Stimulated activated CD8-positive, alpha-beta memory T cell treated with anti-CD3 and anti-CD28 coated beads, Interleukin-7, amount 100 ng/mL, for 24 hours (primary cell): ENCODE data around the gene MT1M.
"Not testable (repeated sequence)": the region's sequence is repeated elsewhere in the genome, so short reads cannot be mapped to it uniquely, and the experiment has no call there.

Source experiments
- DNase-seq: peaks from one replicate; pipeline ENCODE4 v3.0.0-alpha.2; 2020; ENCODE audit warnings: low read depth

Gene MT1M

DNA sequence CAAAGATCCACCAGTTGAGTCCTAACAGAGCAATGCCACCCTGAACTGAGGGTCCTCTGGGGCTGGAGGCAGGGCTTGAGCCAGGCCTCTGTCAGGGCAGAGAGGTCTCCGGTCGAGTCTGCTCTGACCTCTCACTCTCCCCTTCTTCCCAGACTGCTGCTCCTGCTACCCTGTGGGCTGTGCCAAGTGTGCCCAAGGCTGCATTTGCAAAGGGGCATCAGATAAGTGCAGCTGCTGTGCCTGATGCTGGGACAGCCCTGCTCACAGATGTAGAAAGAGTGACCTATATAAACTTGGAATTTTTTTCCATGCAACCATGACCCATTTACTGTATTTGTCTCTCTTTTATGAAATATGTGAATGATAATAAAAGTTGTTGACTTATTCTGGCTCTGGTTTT is 16.8 kb downstream of the MT1M start:
- DNase-seq, result no peak

DNA sequence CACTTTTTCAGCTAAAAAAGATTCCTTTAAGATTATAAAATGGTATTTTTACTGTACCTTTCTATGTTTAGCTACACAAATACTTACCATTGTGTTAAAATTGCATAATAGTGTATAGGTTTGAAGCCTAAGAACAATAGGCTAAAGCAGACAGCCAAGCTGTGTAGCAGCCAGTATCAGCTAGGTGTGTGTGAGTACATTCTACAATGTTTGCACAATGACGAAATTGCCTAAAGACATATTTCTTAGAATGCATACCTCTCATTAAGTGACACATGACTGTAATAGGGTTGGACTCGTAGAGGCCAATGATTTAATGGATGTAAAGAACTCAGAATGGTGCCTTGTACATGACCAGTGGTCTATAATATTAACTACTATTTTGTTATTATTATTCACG is 17.4 kb downstream of the MT1M start:
- no peak for DNase-seq

DNA sequence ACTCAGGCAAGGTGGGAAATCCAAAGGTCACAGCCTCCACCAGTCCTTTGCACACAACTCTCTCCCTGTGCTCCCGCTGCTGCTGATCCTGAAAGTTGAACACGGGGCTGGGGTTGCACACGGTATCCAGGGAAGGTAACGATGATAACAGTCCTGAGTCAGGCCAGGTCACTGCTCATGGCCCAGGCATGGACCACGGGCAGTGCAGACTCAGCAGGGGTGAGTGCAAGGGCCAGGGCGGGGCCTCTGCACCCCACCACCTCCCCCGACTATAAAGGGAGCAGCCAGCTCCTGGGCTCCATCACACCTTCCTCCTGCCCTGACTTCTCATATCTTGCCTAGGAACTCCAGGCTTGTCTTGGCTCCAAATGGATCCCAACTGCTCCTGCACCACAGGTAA is 19.1 kb downstream of the MT1M start, which contains the start of gene MT1B:
MT1B (plus strand) TSS at position 301 of the 400 bp plus-strand sequence; CDS start at position 369, 68 bp downstream.
- DNase-seq, result no peak

DNA sequence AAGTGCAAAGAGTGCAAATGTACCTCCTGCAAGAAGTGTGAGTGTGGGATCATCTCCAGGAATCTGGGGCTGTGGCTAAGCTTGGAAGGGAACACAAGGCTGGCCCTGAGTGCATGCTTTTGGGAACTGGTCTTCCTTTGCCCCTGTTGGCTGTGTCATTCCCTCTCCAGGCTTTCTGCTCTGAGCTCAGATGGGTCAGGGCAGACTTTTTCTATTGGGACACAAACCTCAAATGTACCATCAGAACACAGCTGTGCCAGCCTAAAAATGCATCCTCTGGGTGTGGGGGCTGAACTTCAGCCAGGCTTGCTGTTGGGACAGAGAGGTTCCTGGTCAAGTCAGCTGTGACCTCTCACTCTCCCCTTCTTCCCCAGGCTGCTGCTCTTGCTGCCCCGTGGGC is 20.1 kb downstream of the MT1M start:
- no peak for DNase-seq

DNA sequence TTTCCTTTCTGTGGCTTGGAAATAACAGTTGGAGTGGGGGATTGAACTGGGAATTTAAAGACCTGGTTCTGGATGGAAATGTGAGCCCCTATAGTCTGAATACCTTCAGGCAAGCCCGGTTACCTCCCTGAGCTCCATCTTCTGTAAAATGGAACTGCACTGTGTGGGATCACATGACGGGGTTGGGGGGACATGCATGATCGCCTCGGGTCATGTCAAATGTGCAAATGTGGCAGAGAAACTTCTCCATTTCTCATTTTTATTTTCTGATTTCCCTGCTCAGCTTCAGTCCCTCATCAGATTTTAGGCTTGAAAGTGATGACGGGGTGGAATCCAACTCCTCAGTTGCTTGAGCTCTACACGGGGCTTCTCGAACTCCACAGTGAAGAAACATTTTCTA is 20.8 kb downstream of the MT1M start:
- DNase-seq, result no peak

DNA sequence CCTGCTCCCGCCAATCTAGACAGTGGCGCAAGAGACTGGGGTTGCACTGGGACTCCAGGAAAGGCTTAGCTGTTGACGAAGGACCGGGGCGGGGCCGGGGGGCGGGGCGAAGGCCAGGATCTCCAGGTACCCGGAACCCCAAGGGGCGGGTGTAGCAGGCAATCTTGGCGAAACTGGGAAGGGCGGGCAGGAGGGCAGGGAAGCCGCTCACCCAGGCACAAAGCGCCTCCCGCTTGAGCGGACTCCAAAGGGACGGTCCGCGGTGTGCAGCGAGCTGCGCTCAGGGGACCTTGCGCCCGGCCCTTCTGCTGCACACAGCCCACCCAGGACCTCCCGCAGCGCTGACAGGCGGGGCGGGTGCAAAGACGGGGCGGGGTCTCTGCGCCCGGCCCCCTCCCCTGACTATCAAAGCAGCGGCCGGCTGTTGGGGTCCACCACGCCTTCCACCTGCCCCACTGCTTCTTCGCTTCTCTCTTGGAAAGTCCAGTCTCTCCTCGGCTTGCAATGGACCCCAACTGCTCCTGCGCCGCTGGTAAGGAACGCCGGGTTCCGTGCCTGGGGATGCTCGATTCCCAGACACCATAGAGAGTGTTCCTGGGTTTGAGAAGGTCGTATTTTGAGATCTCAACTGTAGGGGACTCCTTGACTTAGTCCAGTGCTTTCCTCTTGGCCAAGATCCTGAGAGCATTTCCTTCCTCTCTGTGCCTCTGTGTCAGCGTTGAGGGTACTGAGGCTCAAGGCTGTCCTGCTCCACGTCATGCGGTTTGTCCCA is 25.3 kb downstream of the MT1M start, which contains the start of gene MT1F:
MT1F (plus strand) TSS at position 405 of the 772 bp plus-strand sequence; CDS start at position 505, 100 bp downstream.
- DNase-seq, result peak; percentile 61

DNA sequence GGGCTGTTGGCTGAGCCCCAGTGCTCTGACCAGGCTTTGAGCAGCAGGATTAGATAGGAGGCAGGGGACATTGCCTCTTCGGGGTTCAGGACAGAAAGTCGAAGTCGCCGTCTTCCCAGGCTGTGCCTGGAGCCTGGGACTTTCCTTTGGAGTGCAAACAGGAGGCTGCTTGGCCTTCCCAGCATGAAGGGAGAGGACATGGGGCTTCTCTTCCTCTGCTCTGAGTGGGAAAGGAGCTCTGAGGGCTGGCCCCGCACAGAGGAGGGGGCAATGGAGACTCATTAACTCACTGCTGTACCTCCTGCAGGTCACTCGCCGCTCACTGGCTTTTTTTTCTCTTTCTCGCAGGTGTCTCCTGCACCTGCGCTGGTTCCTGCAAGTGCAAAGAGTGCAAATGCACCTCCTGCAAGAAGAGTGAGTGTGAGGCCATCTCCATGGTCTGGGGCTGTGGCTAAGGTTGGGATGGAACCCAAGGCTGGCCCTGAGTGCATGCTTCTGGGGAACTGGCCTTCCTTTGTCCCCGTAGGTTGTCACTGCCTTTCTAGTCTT is 25.9 kb downstream of the MT1M start:
- no peak for DNase-seq

DNA sequence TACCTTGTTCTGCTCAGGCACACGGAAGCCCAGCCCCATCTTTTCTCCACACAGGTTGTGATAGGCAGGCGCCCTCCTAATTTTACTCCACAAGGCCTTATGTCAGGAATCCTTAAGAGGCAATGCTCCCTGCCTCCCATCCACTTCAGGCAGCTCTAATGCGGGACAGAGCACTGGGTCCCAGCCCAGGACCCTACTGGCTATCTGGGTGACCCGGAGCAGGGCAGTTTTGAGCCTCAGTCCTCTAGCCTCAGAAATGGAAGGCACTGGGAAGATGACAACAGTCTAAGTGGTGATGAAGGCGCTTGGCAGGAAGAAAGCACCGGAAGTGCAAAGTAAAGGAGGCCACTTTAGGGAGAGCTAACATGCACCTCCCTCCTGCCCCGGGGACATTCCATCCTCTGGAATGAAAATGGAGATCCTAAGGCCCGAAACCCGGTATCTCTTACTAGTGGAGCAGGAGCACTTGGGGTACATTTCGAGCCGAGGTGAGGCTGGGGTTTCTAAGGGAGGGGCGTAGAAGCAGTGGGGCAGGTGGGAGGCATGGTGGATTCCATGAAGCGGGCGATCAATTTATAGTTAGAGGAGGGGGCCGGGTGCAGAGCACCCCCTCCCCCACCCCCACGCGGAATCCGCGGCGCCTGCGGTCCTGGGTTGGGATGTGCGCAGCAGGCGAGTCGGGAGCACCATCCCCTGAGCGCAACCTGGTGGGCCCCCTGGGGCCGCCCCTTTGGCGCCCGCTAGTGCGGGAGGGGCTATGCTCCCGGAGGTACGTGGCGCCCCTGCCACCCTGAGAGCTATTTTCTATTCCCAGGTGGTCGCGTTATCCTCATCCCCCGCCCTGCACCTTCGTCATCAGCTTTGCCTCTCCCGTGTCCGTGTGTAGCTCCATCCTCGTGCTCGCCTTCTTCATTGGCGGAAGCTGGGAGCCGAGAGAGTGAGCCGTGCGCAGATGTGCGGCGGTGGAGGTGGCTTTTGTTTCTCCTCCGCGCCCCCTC is 30.2 kb downstream of the MT1M start:
- no peak for DNase-seq

DNA sequence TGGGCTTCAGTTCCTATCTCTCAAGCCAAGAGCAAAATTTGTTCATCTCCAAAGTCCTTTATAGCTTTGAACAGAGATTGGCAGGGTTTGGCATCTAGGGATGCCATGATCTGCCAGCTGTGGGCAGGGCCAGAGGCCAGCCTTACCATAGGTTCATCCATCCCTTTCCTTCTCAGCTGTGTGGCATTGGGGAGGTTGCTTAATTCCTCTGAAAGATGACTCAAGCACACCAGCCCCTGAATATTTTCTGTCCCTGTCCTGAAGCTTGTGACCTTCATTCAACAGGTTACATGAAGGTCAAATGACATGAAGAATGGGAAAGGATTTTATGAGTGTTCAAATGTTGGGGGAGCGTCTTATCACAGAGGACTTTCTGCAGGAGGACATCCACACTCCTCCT is 32.0 kb downstream of the MT1M start:
- DNase-seq, result no peak

DNA sequence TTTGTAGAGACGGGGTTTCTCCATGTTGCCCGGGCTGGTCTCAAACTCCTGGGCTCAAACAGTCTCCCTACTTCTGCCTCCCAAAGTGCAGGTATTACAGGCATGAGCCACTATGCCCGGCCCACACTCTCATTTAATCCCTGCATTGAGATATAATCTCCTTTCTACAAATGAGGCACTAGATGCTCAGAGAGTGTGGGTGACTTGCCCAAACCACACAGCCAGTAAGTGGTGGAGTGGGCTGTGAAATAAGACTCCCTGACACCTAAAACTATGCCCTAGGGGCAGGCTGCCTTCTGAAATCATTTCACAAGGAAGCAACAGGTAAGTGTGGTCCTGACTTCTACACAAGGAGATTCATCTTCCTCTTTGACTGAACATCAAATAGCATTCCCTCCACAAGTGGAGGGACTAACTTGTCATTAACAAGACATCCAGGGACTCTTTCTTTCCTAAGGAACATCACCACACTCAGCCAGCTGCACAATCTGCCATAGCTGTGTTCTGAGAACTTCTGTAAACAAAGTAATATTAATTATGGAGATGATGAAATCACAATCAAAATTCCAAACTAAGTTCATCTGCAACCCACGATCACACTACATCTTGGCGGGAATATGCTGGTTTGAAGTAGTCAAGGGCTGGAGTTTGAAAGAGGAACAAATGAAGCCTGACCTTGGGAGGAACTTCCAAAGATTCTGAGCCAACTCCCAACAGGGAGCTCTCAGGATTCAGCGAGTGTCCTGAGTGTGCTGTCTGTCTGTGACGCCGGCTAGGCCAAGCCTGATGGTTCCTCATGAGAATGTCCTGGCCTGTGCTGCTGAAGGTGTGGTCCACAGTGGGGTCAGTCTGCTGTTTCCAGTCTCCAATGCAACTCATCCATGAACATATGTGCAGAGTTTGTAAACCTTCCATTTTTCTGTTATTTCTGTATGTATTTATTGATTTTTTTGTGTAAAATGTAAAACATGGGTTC is 33.1 kb downstream of the MT1M start:
- not testable (repeated sequence) for DNase-seq

DNA sequence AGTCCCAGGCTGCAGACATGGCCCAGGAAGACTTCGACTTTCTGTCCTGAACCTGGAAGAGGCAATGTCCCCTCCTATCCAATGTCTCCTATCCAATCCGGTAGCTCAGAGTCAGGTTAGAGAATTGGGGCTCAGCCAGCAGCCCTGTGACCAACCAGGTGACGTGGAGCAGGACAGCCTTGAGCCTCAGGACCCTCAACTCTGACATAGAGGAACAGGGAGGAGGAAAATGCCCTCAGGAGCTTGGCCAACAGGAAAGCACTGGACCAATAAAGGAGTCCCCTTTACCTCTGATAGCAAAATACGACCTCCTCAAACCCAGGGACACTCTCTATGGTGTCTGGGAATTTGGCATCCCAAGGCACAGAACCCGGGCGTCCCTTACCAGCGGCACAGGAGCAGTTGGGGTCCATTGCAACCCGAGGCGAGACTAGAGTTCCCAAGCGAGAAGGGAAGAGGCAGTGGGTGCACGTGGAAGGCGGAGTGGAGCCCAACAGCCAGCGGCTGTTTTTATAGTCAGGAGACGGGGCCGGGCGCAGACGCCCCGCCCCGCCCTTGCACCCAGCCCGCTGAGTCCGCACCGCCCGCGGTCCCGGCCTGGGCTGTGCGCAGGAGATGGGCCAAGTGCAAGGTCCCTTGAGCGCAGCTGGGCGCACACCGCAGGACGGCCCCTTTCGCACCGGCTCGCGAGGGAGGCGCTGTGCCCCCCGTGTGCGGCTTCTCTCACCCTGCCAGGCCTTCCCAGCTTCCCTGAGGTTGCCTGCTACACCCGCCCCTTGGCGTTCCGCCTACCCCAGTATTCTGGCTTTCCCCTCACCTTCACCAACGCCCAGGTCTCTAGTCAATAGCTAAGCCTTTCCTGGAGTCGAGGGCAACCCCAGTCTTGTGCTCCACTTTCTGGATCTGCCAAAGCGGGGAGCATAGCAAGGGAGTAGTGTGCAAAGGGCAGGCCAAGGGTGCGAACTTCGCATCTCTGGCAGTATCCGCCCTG is 35.4 kb downstream of the MT1M start, which contains the start of gene MT1G:
MT1G (minus strand) TSS at position 485 of the 991 bp plus-strand sequence; CDS start at position 413, 72 bp downstream.
- DNase-seq, result no peak

DNA sequence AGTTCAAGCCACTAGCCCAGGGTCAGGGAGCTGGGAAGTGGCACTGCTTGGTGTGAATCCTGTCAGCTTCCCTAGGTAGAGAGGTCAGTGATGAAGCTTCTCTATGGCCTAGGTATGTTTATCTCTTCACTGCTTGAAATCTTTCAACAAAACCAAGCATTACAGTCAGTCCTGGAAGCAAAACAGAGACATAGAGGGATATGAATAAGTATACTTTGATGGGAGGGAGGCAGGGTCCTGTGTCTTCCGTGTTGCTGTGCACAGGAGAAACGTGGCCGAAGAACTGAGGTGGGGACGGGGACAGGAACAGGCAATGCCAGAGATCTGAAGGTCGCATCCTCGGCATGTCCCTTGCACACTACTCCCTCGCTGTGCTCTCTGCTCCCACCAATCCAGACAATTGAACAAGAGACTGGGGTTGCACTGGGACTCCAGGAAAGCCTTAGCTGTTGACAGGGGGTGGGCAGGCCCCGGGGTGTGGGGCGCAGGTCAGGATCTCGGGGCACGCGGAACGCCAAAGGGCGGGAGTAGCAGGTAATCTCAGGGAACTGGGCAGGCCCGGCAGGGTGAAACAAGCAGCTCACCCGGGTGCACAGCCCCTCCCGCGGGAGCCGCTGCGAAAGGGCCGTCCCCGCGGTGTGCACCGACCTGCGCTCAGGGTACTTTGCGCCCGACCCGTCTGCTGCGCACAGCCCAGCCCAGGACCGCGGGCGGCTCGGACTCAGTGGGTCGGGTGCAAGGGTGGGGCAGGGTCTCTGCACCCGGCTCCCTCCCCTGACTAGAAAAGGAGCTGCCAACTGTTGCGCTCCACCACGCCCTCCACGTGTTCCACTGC is 36.8 kb downstream of the MT1M start, which contains the start of gene MT1H:
MT1H (plus strand) TSS at position 810 of the 835 bp plus-strand sequence. CDS start 71 bp downstream, outside the sequence.
- DNase-seq, result no peak

DNA sequence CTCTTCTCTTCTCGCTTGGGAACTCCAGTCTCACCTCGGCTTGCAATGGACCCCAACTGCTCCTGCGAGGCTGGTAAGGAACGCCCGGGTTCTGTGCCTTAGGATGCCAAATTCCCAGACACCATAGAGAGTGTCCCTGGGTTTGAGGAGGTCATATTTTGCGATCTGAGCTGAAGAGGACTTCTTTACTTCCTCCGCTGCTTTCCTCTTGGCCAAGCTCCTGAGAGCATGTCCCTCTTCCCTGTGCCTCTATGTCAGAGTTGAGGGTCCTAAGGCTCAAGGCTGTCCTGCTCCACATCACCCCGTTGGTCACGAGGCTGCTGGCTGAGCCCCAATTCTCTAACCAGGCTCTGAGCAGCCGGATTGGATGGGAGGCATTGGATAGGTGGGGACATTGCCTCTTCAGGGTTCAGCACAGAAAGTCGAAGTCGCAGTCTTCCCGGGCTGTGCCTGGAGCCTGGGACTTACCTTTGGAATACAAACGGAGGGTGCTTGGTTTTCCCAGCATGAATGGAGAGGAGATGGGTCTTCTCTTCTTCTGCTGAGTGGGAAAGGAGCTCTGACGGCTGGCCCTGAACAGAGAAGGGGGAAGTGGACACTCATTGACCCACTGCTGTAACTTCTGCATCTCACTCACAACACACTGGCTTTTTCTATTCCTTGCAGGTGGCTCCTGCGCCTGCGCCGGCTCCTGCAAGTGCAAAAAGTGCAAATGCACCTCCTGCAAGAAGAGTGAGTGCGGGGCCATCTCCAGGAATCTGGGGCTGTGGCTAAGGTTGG is 37.6 kb downstream of the MT1M start:
- DNase-seq, result no peak

DNA sequence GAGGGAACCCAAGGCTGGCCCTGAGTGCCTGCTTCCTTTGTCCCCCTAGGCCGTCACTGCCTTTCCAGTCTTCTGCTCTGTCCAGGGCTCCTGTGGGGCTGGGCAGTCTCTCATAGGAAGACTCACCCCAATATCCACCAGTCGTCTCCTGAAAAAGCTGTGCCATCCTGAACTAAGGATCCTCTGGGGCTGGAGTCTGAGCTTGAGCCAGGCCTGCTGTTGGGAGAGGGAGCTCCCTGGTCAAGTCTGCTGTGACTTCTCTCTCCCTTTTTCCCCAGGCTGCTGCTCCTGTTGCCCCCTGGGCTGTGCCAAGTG is 38.1 kb downstream of the MT1M start:
- DNase-seq, result no peak

DNA sequence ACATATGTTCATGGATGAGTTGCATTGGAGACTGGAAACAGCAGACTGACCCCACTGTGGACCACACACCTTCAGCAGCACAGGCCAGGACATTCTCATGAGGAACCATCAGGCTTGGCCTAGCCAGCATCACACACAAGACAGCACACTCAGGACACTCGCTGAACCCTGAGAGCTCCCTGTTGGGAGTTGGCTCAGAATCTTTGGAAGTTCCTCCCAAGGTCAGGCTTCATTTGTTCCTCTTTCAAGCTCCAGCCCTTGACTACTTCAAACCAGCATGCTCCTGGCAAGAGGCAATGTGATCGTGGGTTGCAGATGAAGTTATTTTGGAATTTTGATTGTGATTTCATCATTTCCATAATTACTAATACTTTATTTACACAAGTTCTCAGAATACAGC is 39.2 kb downstream of the MT1M start:
- not testable (repeated sequence) for DNase-seq

DNA sequence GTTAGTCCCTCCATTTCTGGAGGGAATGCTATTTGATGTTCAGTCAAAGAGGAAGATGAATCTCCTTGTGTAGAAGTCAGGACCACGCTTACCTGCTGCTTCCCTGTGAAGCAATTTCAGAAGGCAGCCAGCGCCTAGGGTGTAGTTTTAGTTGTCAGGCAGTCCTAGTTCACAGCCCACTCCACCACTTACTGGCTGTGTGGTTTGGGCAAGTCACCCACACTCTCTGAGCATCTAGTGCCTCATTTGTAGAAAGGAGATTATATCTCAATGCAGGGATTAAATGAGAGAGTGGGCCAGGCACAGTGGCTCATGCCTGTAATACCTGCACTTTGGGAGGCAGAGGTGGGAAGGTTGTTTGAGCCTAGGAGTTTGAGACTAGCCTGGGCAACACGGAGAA is 39.7 kb downstream of the MT1M start:
- DNase-seq, result not testable (repeated sequence)

DNA sequence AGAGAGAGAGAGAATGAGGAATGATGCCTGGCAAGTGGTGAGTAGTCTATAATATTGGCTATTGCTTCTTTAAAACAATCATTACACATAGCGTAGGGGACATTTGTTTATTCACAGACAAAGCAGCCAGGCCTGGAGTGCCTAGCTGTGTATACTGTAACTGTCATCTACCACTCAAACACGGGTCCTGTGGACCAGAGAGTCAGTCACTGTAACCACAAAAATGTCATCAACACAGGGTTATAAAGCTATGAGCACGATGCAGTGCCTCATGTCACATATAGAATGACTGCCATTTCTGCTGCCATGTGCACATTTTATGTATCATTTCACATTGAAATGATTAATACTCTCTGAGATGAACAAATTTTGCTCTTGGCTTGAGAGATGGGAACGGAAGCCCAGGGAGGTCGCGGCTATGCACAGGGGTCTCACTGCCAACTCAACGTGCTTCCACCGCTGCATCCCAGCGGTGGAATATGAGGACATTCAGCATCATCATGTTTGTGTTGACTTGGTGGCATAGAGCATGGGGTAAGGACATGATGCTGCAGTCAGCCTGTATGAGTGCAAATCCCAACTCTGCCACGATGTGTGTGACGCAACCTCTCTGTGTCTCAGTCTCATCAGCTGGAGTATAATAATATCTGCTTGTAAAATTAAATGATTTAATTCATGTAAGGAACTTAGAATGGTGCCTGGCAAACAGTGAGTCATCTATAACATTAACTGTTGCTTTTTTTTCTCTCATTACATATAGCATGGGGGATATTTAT is 40.5 kb downstream of the MT1M start:
- no peak for DNase-seq
